Small intestine (tissue), 7 donors: Measurements from ENCODE around the gene MARCHF10. TPM values are rescaled to one million over a fixed set of nuclear protein-coding genes. Genes with fewer than 3 reads are reported as not detected.
"Not testable (repeated sequence)": the region's sequence is repeated elsewhere in the genome, so short reads cannot be mapped to it uniquely, and the experiment has no call there.

Experiments used
- DNase-seq, 2 donors: peaks; one replicate each; pipeline versions ENCODE4 v3.0.0 to v3.0.0-alpha.2; 2013
- FAIRE-seq: peaks from 2 replicates; lab custom pipeline; 2012; peaks lifted over from hg19 to GRCh38; lab: Jason Lieb, UNC
- H3K27ac ChIP-seq, 3 donors: one replicate each; pipeline ENCODE4 v1.5.1; 2013; ENCODE audit warnings: low read length in 2 of 3, mild to moderate bottlenecking in 2 of 3, control low read depth in 1 of 3, inconsistent platforms in 1 of 3, low read depth in 1 of 3, moderate library complexity in 1 of 3
- H3K27me3 ChIP-seq, 3 donors: one replicate each; pipeline ENCODE4 v1.6.1; 2013; ENCODE audit warnings: low read length in 3 of 3, inconsistent platforms in 1 of 3; ENCODE audit not compliant: control insufficient read depth in 3 of 3, insufficient read depth in 3 of 3
- H3K36me3 ChIP-seq, 3 donors: one replicate each; pipeline ENCODE4 v1.6.1; 2013; ENCODE audit warnings: low read length in 3 of 3, inconsistent platforms in 1 of 3, low read depth in 1 of 3, mild to moderate bottlenecking in 1 of 3, moderate library complexity in 1 of 3; ENCODE audit not compliant: control insufficient read depth in 3 of 3, insufficient read depth in 2 of 3
- H3K4me1 ChIP-seq, 3 donors: one replicate each; pipeline ENCODE4 v1.6.1; 2013; ENCODE audit warnings: low read length in 2 of 3, inconsistent platforms in 1 of 3, low read depth in 1 of 3, mild to moderate bottlenecking in 1 of 3, moderate library complexity in 1 of 3; ENCODE audit not compliant: control insufficient read depth in 3 of 3, insufficient read depth in 2 of 3
- H3K4me3 ChIP-seq, 3 donors: one replicate each; pipeline ENCODE4 v1.5.1; 2013; ENCODE audit warnings: low read length in 3 of 3, control low read depth in 1 of 3, inconsistent platforms in 1 of 3, low read depth in 1 of 3, mild to moderate bottlenecking in 1 of 3, moderate library complexity in 1 of 3
- H3K9me3 ChIP-seq, 2 donors: one replicate each; pipeline ENCODE4 v1.6.1; 2013; ENCODE audit warnings: low read depth in 1 of 2, low read length in 1 of 2; ENCODE audit not compliant: control insufficient read depth in 2 of 2, insufficient read depth in 1 of 2
- WGBS, 3 donors: extraction: QIAGEN DNeasy Blood & Tissue Kit; methylation state at CpG; one replicate each; pipeline ENCODE4 v1.1.7; 2013; 5-methylcytosine and 5-hydroxymethylcytosine counted together
- polyA plus RNA-seq, 4 donors: library from polyadenylated mRNA; stranded (reverse) in 3 of 4; unstranded in 1 of 4; fragments of 200-250 nt in 3 of 4; fragments of 120-200 nt in 1 of 4; gene quantifications; one replicate each; pipeline versions ENCODE4 v1.2.1 to v1.2.3, GENCODE V29; 2013
- donor health status: healthy with polysubstance abuse.
- donor health status: control.
- donor health status: control.
- donor health status: Bipolar disorder and iron deficiency.
- donor health status: healthy.

Gene MARCHF10
- polyA plus RNA-seq, 4 donors, result 0.10 to 0.13 TPM; not detected in 2

- no peaks in the 10 kb centered on the region for H3K27me3 ChIP-seq
- H3K4me3 ChIP-seq, result no peak overlapping the region
- FAIRE-seq (no peak), DNase-seq (no peak)
- no peaks in the 10 kb centered on the region for H3K4me1 ChIP-seq
- H3K36me3 ChIP-seq, result no peaks in the 10 kb centered on the region
- H3K9me3 ChIP-seq, result no peaks in the 10 kb centered on the region
- no peak overlapping the region for H3K27ac ChIP-seq
- 81 to 89% (median 82%) methylated on average over 5 of the region's 5 CpGs for WGBS, 3 donors
These were observed 40.2 kb upstream of the MARCHF10 start for GRCh38 chr17:62848334-62848733.

GRCh38 chr17:62847426-62847825, 39.3 kb upstream of the MARCHF10 start:
- H3K4me3 ChIP-seq, result no peak overlapping the region
- WGBS, 3 donors, result 70 to 80% (median 71%) methylated on average over 9 of the region's 9 CpGs
- H3K27ac ChIP-seq, result no peak overlapping the region
- H3K36me3 ChIP-seq, result no peaks in the 10 kb centered on the region
- no peaks in the 10 kb centered on the region for H3K9me3 ChIP-seq
- no peaks in the 10 kb centered on the region for H3K4me1 ChIP-seq
- H3K27me3 ChIP-seq, result no peaks in the 10 kb centered on the region
- DNase-seq, result no peak
- FAIRE-seq, result no peak

- no peak for DNase-seq
- FAIRE-seq, result no peak
- Histone ChIP-seq H3K4me1 (no peaks in the 10 kb centered on the region), H3K36me3 (no peaks in the 10 kb centered on the region), H3K4me3 (no peak overlapping the region), H3K27me3 (no peaks in the 10 kb centered on the region), H3K27ac (no peak overlapping the region), H3K9me3 (no peaks in the 10 kb centered on the region)
- WGBS, 3 donors, result 77 to 88% (median 84%) methylated on average over 4 of the region's 4 CpGs
These were observed 32.8 kb upstream of the MARCHF10 start for GRCh38 chr17:62840871-62841270.

GRCh38 chr17:62833816-62834215, 25.7 kb upstream of the MARCHF10 start:
- not testable (repeated sequence) for DNase-seq, H3K4me1 ChIP-seq, H3K27ac ChIP-seq, H3K36me3 ChIP-seq, H3K27me3 ChIP-seq, H3K4me3 ChIP-seq, FAIRE-seq, H3K9me3 ChIP-seq
- WGBS, 3 donors, result 91 to 95% (median 93%) methylated on average over 4 of the region's 4 CpGs

- FAIRE-seq, result no peak
- Histone ChIP-seq H3K9me3 (no peaks in the 10 kb centered on the region), H3K4me3 (no peak overlapping the region), H3K36me3 (no peaks in the 10 kb centered on the region), H3K4me1 (no peaks in the 10 kb centered on the region), H3K27me3 (no peaks in the 10 kb centered on the region), H3K27ac (no peak overlapping the region)
- DNase-seq, result no peak
- WGBS, 3 donors, result 95 to 98% (median 95%) methylated on average over 1 of the region's 1 CpG
These were observed 24.3 kb upstream of the MARCHF10 start for GRCh38 chr17:62832405-62832804.

GRCh38 chr17:62831066-62831465, 23.0 kb upstream of the MARCHF10 start:
- H3K27ac ChIP-seq, FAIRE-seq, DNase-seq, H3K36me3 ChIP-seq, H3K9me3 ChIP-seq, H3K4me1 ChIP-seq, H3K4me3 ChIP-seq, H3K27me3 ChIP-seq: not testable (repeated sequence)
- WGBS, 3 donors, result 40 to 60% (median 45%) methylated on average over 6 of the region's 6 CpGs

GRCh38 chr17:62827746-62828485, 19.8 kb upstream of the MARCHF10 start:
- Histone ChIP-seq H3K27ac (no peak overlapping the region), H3K27me3 (no peaks in the 10 kb centered on the region), H3K9me3 (no peaks in the 10 kb centered on the region), H3K36me3 (no peaks in the 10 kb centered on the region), H3K4me1 (no peaks in the 10 kb centered on the region), H3K4me3 (no peak overlapping the region)
- WGBS, 3 donors, result 56 to 57% (median 56%) methylated on average over 10 of the region's 10 CpGs
- DNase-seq (no peak), FAIRE-seq (no peak)

- Histone ChIP-seq H3K4me1 (no peaks in the 10 kb centered on the region), H3K36me3 (no peaks in the 10 kb centered on the region), H3K4me3 (no peak overlapping the region), H3K27me3 (no peaks in the 10 kb centered on the region), H3K27ac (no peak overlapping the region), H3K9me3 (no peaks in the 10 kb centered on the region)
- DNase-seq, result no peak
- no peak for FAIRE-seq
- 78 to 87% (median 80%) methylated on average over 3 of the region's 3 CpGs for WGBS, 3 donors
These were observed 18.8 kb upstream of the MARCHF10 start for GRCh38 chr17:62826956-62827355.

- DNase-seq (no peak), FAIRE-seq (no peak)
- Histone ChIP-seq H3K27me3 (no peaks in the 10 kb centered on the region), H3K4me1 (no peaks in the 10 kb centered on the region), H3K4me3 (no peak overlapping the region), H3K27ac (no peak overlapping the region), H3K9me3 (no peaks in the 10 kb centered on the region), H3K36me3 (no peaks in the 10 kb centered on the region)
- 82 to 90% (median 84%) methylated on average over 3 of the region's 3 CpGs for WGBS, 3 donors
These were observed 17.1 kb upstream of the MARCHF10 start for GRCh38 chr17:62825182-62825581.
